Esophagus mucosa (tissue), 1 donor: ENCODE data around the gene GPR17. TPM values are rescaled to one million over a fixed set of nuclear protein-coding genes. Genes with fewer than 3 reads are reported as not detected.

Experiments
- ATAC-seq: fragments of 200-7000 bp; cut with Tn5 transposase; one replicate; pipeline ENCODE4 v1.9.1; 2020
- total RNA-seq: library from RNA; stranded (reverse); gene quantifications from one replicate; pipeline ENCODE4 v1.2.4, GENCODE V29; 2023
- donor health status: DM: yes; HTN: yes; CAD: no.

The GPR17 gene
- total RNA-seq, 1 donor from 2014 or later = not detected

GRCh38 chr2:127655209-127656073 is 9.5 kb downstream of the GPR17 start:
- no peak for ATAC-seq

DNA sequence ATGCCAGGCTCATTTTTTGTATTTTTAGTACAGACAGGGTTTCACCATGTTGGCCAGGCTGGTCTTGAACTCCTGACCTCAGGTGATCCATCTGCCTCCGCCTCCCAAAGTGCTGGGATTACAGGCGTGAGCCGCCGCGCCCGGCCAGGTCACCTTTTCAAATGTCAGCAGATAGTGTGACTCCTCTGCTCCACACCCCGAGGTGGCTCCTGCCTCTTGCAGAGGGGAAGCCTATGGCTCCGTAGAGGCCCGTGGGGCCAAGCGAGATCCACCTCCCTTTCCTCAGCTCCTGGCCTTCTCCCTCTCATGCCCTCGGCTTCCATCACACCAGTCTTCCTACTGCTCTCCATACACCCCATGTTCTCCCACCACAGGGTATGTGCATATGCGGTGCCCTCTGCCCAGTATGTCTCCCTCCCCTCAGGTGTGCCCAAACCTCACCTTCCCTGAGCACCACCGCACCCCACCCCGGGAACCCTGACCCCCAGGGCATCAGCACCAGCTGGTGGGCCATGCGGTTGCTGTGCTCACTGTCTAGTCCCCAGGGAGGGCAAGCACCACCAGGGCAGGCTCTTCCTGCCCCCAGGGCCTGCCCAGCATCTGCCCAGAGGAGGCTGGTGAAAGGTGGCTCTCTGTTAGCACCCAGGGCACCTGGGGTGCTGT is 10.7 kb downstream of the GPR17 start:
- ATAC-seq = no peak

GRCh38 chr2:127657232-127657595 is 11.3 kb downstream of the GPR17 start:
- ATAC-seq = no peak

DNA sequence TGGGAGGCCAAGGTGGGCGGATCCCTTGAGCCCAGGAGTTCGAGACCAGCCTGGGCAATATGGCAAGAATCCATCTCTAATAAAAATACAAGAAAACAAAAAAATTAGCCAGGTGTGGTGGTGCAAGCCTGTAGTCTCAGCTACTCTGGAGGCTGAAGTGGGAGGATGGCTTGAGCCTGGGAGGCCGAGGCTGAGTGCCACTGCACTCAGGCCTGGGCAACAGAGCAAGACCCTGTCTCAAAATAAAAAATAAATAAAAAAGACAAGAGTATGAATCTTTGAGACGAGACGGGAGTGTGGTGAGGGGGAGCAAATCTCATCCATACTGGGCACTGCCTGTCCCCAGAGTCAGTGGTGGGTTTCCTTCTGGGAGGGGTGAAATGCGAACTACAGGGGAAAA is 12.2 kb downstream of the GPR17 start:
- no peak for ATAC-seq

- no peak for ATAC-seq
Observed at GRCh38 chr2:127658641-127659407, 12.9 kb downstream of the GPR17 start.

DNA sequence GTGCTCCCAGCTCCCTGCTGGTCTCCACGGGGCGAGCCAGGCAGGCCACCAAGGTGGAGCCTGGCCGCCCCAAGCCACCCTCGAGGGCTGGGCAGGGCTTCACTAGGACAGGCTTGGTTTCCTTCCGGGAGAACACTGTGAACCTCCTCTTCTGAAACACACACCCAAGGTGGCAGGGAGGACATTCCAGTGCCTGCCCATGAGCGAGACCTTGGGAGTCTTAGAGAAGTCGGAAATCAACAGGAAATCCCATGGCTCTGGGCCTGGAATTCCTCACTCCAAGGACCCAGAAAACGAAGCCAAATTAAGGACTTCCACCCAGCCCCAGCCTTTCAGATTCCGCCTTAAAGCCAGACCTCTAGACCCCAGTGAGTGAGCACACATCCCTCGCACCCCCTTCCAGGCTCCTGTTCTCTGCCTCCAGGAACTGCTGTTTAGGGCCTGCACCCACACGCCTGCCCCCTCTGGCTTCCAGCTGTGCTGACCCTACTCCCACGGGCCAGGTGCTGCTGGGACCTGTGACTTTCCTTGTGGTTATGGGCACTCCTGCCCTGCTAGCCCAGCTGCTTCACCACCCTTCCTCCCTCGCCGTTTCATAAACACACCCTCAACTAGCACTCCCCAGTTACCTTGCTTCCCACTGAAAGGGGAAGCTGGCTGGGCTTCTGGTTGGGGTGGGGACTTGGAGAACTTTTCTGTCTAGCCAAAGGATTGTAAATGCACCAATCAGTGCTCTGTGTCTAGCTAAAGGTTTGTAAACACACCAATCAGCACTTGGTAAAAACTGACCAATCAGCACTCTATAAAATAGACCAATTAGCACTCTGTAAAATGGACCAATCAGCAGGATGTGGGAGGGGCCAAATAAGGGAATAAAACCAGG is 13.7 kb downstream of the GPR17 start:
- peak; percentile 44 for ATAC-seq

- ATAC-seq = no peak
Observed at GRCh38 chr2:127660291-127660578, 14.3 kb downstream of the GPR17 start.

- ATAC-seq = no peak
Observed at GRCh38 chr2:127661072-127661649, 15.2 kb downstream of the GPR17 start.

DNA sequence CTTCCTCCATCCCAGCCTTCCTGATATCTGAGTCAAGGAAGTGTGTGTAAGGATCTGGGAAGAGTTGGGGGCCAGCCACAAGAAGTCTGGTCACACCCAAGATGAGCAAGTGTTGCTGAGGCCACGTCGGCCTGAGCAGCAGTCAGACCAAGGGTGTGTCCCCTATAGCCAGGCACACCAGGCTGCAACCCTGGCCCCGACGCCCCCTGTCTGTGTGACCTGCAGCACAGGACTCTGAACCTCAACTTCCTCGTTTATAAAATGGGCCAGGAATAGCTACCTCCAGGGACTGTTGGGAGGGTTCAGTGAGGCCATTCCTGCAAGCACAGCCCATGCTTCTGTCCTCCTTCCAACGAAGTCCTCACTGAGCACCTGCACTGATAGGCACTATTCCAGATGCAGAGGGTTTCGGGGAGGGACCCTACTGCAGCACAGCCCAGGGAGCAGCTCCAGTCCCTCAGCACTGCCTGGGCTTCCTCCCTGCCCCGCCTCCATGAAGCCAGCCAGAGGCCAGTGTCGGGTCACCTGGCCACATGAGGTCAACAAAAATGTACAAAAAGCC is 16.1 kb downstream of the GPR17 start:
- peak; percentile 44 for ATAC-seq

DNA sequence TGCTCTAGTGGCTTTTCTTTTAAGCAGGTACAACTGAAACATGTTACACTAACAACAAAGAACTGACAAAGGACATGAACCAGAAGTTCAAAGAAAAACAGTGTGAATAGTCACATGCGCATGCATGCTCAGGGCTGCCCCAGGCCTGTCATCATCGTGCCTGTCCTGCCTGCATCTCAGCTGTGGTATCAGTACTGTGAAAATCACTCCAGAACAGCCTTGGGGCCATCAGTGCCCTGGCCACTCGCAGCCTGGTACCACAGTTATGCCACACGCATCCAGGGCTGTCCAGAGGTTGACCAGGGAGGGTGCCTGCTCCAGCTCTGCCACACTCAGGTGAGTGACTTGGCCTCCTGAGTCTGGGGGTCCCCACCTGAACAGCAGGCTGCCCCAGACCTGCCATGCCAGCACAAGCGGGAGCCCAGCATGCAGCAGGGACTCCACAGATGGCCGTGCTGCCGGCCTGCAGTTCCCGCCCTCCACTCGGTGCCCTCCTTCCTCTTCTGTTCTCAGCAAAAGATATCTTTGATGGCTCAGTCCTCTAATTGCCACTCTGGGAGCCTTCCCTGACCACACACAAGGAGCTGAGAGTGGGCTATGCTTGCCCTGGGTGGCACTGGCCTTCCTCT is 17.1 kb downstream of the GPR17 start:
- no peak for ATAC-seq

DNA sequence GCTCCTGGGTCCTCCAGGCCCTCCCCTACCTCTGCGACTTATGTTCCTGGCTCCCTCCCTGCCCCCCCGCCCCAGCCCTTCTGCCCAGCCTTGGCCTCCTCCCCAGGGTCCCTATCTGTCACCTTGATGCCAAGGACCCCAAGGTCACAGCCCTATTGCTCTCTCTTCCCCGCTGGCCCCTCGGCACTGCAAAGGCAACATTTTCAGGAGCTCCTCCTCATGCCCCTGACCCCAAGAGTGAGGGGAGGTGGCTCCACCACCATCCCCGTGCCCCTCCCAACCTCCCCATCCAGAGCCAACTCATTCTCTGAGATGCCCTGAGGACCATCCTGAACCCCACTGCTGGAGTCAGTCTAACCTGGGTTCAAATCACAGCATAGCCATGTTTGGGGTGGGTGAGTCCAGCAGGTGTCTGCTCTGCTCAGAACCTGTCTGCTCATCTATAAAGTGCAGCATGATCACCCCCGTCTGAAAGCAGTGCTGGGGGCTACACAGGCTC is 17.7 kb downstream of the GPR17 start:
- ATAC-seq = no peak

- ATAC-seq = peak; percentile 32
Observed at GRCh38 chr2:127664065-127664894, 18.3 kb downstream of the GPR17 start.

DNA sequence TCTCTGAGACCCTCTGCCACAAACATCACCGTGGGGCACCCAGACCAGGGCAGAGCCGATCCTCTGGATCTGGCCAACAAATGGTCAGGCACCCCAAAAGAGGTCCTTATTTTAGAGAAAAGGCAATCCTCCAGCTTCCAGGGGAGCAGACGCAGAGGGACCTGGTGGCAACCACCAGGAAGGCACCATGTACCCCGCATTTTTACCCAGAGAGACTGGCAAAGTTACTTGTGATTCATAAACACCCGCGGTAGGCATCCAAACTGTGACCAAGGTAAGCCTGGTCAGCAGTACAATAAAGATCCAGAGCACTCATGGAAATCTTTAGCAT is 18.9 kb downstream of the GPR17 start:
- no peak for ATAC-seq

- no peak for ATAC-seq
Observed at GRCh38 chr2:127665267-127665893, 19.4 kb downstream of the GPR17 start.

- ATAC-seq = no peak
Observed at GRCh38 chr2:127669056-127669455, 23.1 kb downstream of the GPR17 start.

GRCh38 chr2:127670055-127670956 is 24.4 kb downstream of the GPR17 start:
- no peak for ATAC-seq

GRCh38 chr2:127670957-127671290 is 25.0 kb downstream of the GPR17 start:
- ATAC-seq = no peak

DNA sequence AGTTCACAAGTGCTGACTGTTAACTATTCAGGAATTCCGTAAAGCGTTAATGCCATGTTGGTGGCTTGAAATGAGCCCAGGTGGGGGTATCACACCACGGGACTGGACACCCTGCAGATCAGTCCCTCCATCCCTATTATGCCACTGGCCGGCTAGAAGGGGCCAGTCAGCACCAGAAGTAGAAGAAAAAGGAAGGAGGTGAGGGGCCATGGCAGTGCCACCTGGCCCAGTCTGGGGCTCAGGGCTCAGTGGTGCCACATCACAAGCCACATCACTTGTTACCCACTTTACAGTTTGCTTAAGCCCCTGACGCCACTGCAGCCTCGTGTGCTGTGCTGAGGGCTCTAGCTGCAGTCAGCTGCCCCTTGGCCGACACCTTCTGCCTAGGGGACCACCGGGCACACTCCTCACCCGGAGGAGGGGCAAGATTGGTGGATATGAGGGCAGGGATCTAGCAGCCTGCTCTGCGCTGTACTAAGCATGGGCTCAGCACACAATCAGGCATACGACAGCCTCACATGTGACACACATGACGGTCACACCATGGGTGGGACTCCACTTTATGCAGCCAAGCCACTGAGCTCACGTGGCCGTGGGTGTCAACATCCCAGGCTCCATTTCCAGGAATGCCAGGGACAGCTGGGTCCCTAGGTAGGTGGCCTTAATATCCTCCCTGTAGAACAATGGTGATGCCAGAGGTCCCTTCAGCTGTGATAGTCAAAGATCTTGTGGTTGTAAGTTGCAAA is 25.8 kb downstream of the GPR17 start:
- ATAC-seq = no peak
